Choroid plexus epithelial cell (primary cell): ENCODE data around the gene AKAP7.
A peak's percentile ranks its signal among the peaks of the same experiment; 100 is the strongest.

Experiments used
- DNase-seq: peaks from one replicate; pipeline ENCODE4 v3.0.0-alpha.2; 2010; ENCODE audit warnings: low read depth
- H3K4me3 ChIP-seq: 2 replicates; pipeline ENCODE4 v1.5.1; 2011; ENCODE audit warnings: low read depth, mild to moderate bottlenecking, control low read depth, low read length, moderate library complexity
- CTCF ChIP-seq: conservative IDR thresholded peaks from 2 replicates; pipeline ENCODE4 v1.5.1; 2011; ENCODE audit warnings: low read depth, mild to moderate bottlenecking, control low read depth, inconsistent platforms, low read length, moderate library complexity

Gene AKAP7

GRCh38 chr6:131122516-131122915 is 12.8 kb upstream of the AKAP7 start:
- TF ChIP-seq CTCF = no peak
- no peak overlapping the region for H3K4me3 ChIP-seq
- no peak for DNase-seq

- TF ChIP-seq CTCF = no peak
- no peak for DNase-seq
- H3K4me3 ChIP-seq = no peak overlapping the region
These were observed 10.8 kb upstream of the AKAP7 start for GRCh38 chr6:131124336-131125071.

GRCh38 chr6:131125431-131125830 is 9.8 kb upstream of the AKAP7 start:
- DNase-seq = peak; percentile 27
- no peak for TF ChIP-seq CTCF
- no peak overlapping the region for H3K4me3 ChIP-seq

GRCh38 chr6:131129689-131130553 is 5.3 kb upstream of the AKAP7 start:
- no peak for DNase-seq
- H3K4me3 ChIP-seq = no peak overlapping the region
- TF ChIP-seq CTCF = no peak

GRCh38 chr6:131130554-131130940 is 4.7 kb upstream of the AKAP7 start:
- DNase-seq = no peak
- H3K4me3 ChIP-seq = no peak overlapping the region
- TF ChIP-seq CTCF = no peak

- TF ChIP-seq CTCF = no peak
- H3K4me3 ChIP-seq = no peak overlapping the region
- no peak for DNase-seq
These were observed 2.9 kb upstream of the AKAP7 start for GRCh38 chr6:131132360-131132759.
